ENCODE results near the gene ACBD6. TPM values are rescaled to one million over a fixed set of nuclear protein-coding genes. Genes with fewer than 3 reads are reported as not detected.

Gene ACBD6
- total and polyA plus RNA-seq, 4 donors = 8.3 to 17.3 (median 14.0) TPM

GRCh38 chr1:180278194-180278515 lies 224.2 kb downstream of the ACBD6 start:
- Histone ChIP-seq H3K9ac (ENCODE audit: low read depth in 1 of 2, low read length in 2 of 2) (no peak overlapping the region), H3K27me3 (ENCODE audit: control insufficient read depth in 4 of 4, insufficient read depth in 4 of 4, low read length in 3 of 4) (no peaks in the 10 kb centered on the region), H3K4me3 (ENCODE audit: low read depth in 1 of 3, low read length in 3 of 3) (no peak overlapping the region), H3K27ac (ENCODE audit: low read depth in 1 of 2, low read length in 2 of 2) (no peak overlapping the region), H3K9me3 (ENCODE audit: control insufficient read depth in 4 of 4, low read length in 3 of 4) (no peaks in the 10 kb centered on the region), H3K4me1 (ENCODE audit: control insufficient read depth in 4 of 4, insufficient read depth in 4 of 4, low read length in 3 of 4) (no peaks in the 10 kb centered on the region), H3K36me3 (ENCODE audit: control insufficient read depth in 4 of 4, insufficient read depth in 3 of 4, low read depth in 1 of 4, low read length in 3 of 4) (no peaks in the 10 kb centered on the region)
- no peak for TF ChIP-seq SP1 (IDR thresholded peaks at IDR 0.05)
- TF ChIP-seq RXRA (IDR thresholded peaks at IDR 0.05) = no peak
- no peak for TF ChIP-seq YY1 (IDR thresholded peaks at IDR 0.05)
- TF ChIP-seq MAX (IDR thresholded peaks at IDR 0.05) = no peak
- no peak for TF ChIP-seq CTCF (IDR thresholded peaks at IDR 0.05; ENCODE audit: low read depth, low read length, missing input control)
- TF ChIP-seq HNF4G (IDR thresholded peaks at IDR 0.05) = no peak
- no peak for TF ChIP-seq REST (IDR thresholded peaks at IDR 0.05)
- WGBS = 97% methylated on average over 2 of the region's 2 CpGs
- no peak for DNase-seq (ENCODE audit: low spot score)

- H3K9me3 ChIP-seq (ENCODE audit: control insufficient read depth in 4 of 4, low read length in 3 of 4) = no peaks in the 10 kb centered on the region
- no peak overlapping the region for H3K4me3 ChIP-seq (ENCODE audit: low read depth in 1 of 3, low read length in 3 of 3)
- no peak overlapping the region for H3K27ac ChIP-seq (ENCODE audit: low read depth in 1 of 2, low read length in 2 of 2)
- DNase-seq (ENCODE audit: low spot score) = no peak
- H3K36me3 ChIP-seq (ENCODE audit: control insufficient read depth in 4 of 4, insufficient read depth in 3 of 4, low read depth in 1 of 4, low read length in 3 of 4) = no peaks in the 10 kb centered on the region
- H3K4me1 ChIP-seq (ENCODE audit: control insufficient read depth in 4 of 4, insufficient read depth in 4 of 4, low read length in 3 of 4) = no peaks in the 10 kb centered on the region
- WGBS = 94% methylated on average over 5 of the region's 5 CpGs
- TF ChIP-seq EGR1 (IDR thresholded peaks at IDR 0.05; ENCODE audit: low read depth in 2 of 2) (no peak), ATF3 (IDR thresholded peaks at IDR 0.05) (no peak), CTCF (IDR thresholded peaks at IDR 0.05; ENCODE audit: low read depth, low read length, missing input control) (no peak), HNF4G (IDR thresholded peaks at IDR 0.05) (no peak), HNF4A (conservative IDR thresholded peaks at IDR 0.05) (no peak), REST (IDR thresholded peaks at IDR 0.05) (no peak), FOXA1 (IDR thresholded peaks at IDR 0.05) (no peak), YY1 (IDR thresholded peaks at IDR 0.05) (no peak), ZBTB33 (IDR thresholded peaks at IDR 0.05) (no peak)
- no peak overlapping the region for H3K9ac ChIP-seq (ENCODE audit: low read depth in 1 of 2, low read length in 2 of 2)
- H3K27me3 ChIP-seq (ENCODE audit: control insufficient read depth in 4 of 4, insufficient read depth in 4 of 4, low read length in 3 of 4) = no peaks in the 10 kb centered on the region
These were observed 224.7 kb downstream of the ACBD6 start for GRCh38 chr1:180277476-180278193.

Measured in liver (tissue), 9 donors.